H9 (cell line): ENCODE results near the gene METTL9. TPM values are rescaled to one million over a fixed set of nuclear protein-coding genes. Genes with fewer than 3 reads are reported as not detected.

Source experiments
- DNase-seq: peaks from one replicate; pipeline ENCODE4 v3.0.0-alpha.2; 2017
- H2AFZ ChIP-seq: one replicate; pipeline ENCODE4 v1.6.1; 2013; ENCODE audit warnings: mild to moderate bottlenecking, low read length, control low read depth, moderate library complexity
- H2AK5ac ChIP-seq: 2 replicates; pipeline ENCODE4 v1.6.1; 2013; ENCODE audit warnings: low read length, control low read depth, mixed read lengths; ENCODE audit not compliant: insufficient read length
- H2BK120ac ChIP-seq: one replicate; pipeline ENCODE4 v1.6.1; 2013; ENCODE audit warnings: low read depth, mild to moderate bottlenecking, low read length, control low read depth, inconsistent platforms; ENCODE audit not compliant: poor library complexity, severe bottlenecking
- H2BK12ac ChIP-seq: 2 replicates; pipeline ENCODE4 v1.6.1; 2013; ENCODE audit warnings: low read length, control low read depth, mixed read lengths, low read depth; ENCODE audit not compliant: insufficient read length
- H2BK15ac ChIP-seq: 2 replicates; pipeline ENCODE4 v1.6.1; 2013; ENCODE audit warnings: low read depth, low read length, control low read depth
- H2BK20ac ChIP-seq: one replicate; pipeline ENCODE4 v1.6.1; 2013; ENCODE audit warnings: low read depth, mild to moderate bottlenecking, low read length, control low read depth, inconsistent platforms; ENCODE audit not compliant: poor library complexity, severe bottlenecking
- H2BK5ac ChIP-seq: 2 replicates; pipeline ENCODE4 v1.6.1; 2013; ENCODE audit warnings: low read length, control low read depth, mixed read lengths; ENCODE audit not compliant: insufficient read length
- H3K14ac ChIP-seq: 2 replicates; pipeline ENCODE4 v1.6.1; 2013; ENCODE audit warnings: low read length, control low read depth; ENCODE audit not compliant: insufficient read depth
- H3K18ac ChIP-seq: 2 replicates; pipeline ENCODE4 v1.6.1; 2013; ENCODE audit warnings: low read depth, mild to moderate bottlenecking, mixed read lengths, low read length, control low read depth; ENCODE audit not compliant: insufficient read length
- H3K23ac ChIP-seq: 2 replicates; pipeline ENCODE4 v1.6.1; 2013; ENCODE audit warnings: low read length, control low read depth, mixed read lengths, low read depth; ENCODE audit not compliant: insufficient read length
- H3K23me2 ChIP-seq: 2 replicates; pipeline ENCODE4 v1.6.1; 2013; ENCODE audit warnings: low read depth, mild to moderate bottlenecking, mixed read lengths, low read length, control low read depth; ENCODE audit not compliant: insufficient read length, poor library complexity, severe bottlenecking
- H3K27ac ChIP-seq: 2 replicates; pipeline ENCODE4 v1.5.1; 2013; ENCODE audit warnings: low read length, control low read depth, mixed read lengths, low read depth; ENCODE audit not compliant: insufficient read length
- H3K27me3 ChIP-seq: 2 replicates; pipeline ENCODE4 v1.6.1; 2013; ENCODE audit warnings: low read length, control low read depth, inconsistent platforms; ENCODE audit not compliant: insufficient read depth
- H3K4ac ChIP-seq: 2 replicates; pipeline ENCODE4 v1.6.1; 2013; ENCODE audit warnings: low read depth, mild to moderate bottlenecking, control low read depth, inconsistent platforms, low read length, moderate library complexity
- H3K4me1 ChIP-seq: 2 replicates; pipeline ENCODE4 v1.6.1; 2013; ENCODE audit warnings: low read length, control low read depth, inconsistent platforms; ENCODE audit not compliant: insufficient read depth
- H3K4me2 ChIP-seq: 2 replicates; pipeline ENCODE4 v1.6.1; 2013; ENCODE audit warnings: low read length, control low read depth, mixed read lengths; ENCODE audit not compliant: insufficient read length, insufficient read depth
- H3K56ac ChIP-seq: 2 replicates; pipeline ENCODE4 v1.6.1; 2013; ENCODE audit warnings: low read depth, mild to moderate bottlenecking, mixed read lengths, low read length, control low read depth; ENCODE audit not compliant: insufficient read length
- H3K79me1 ChIP-seq: 2 replicates; pipeline ENCODE4 v1.6.1; 2013; ENCODE audit warnings: low read depth, mild to moderate bottlenecking, moderate library complexity, low read length, control low read depth, inconsistent platforms; ENCODE audit not compliant: insufficient read depth, poor library complexity, severe bottlenecking
- H3K79me2 ChIP-seq: 2 replicates; pipeline ENCODE4 v1.6.1; 2013; ENCODE audit warnings: low read length, control low read depth, inconsistent platforms; ENCODE audit not compliant: insufficient read depth
- H3K9ac ChIP-seq: 2 replicates; pipeline ENCODE4 v1.6.1; 2013; ENCODE audit warnings: low read length, control low read depth, mixed read lengths; ENCODE audit not compliant: insufficient read length; ENCODE audit errors: extremely low read depth
- H3K9me3 ChIP-seq: one replicate; pipeline ENCODE4 v1.6.1; 2013; ENCODE audit warnings: low read depth, low read length, inconsistent platforms; ENCODE audit not compliant: control insufficient read depth
- H3T11ph ChIP-seq: one replicate; pipeline ENCODE4 v1.6.1; 2013; ENCODE audit warnings: mild to moderate bottlenecking, low read length, control low read depth, inconsistent platforms
- H4K20me1 ChIP-seq: one replicate; pipeline ENCODE4 v1.6.1; 2013; ENCODE audit not compliant: control insufficient read depth, insufficient read length, insufficient read depth
- H4K5ac ChIP-seq: 2 replicates; pipeline ENCODE4 v1.6.1; 2013; ENCODE audit warnings: low read depth, mild to moderate bottlenecking, mixed read lengths, low read length, control low read depth; ENCODE audit not compliant: insufficient read length
- H4K8ac ChIP-seq: replicated peaks from 2 replicates; pipeline ENCODE4 v1.6.1; 2013; ENCODE audit warnings: low read length, control low read depth, mixed read lengths, low read depth; ENCODE audit not compliant: insufficient read length
- H4K91ac ChIP-seq: 2 replicates; pipeline ENCODE4 v1.6.1; 2013; ENCODE audit warnings: low read depth, mild to moderate bottlenecking, moderate library complexity, mixed read lengths, low read length, control low read depth; ENCODE audit not compliant: insufficient read length
- H3K27ac Mint-ChIP-seq, 3 experiments: 2 replicates in 2 of 3; 3 replicates in 1 of 3; pipeline ENCODE4 v1.8.0; 2020 to 2021; ENCODE audit warnings: mixed read lengths in 3 of 3, mild to moderate bottlenecking in 1 of 3, moderate library complexity in 1 of 3
- H3K27me3 Mint-ChIP-seq: 2 replicates; pipeline ENCODE4 v1.8.0; 2021; ENCODE audit warnings: low read depth, mild to moderate bottlenecking, moderate library complexity, mixed read lengths
- H3K36me3 Mint-ChIP-seq, 3 experiments: 2 replicates in 2 of 3; 3 replicates in 1 of 3; pipeline ENCODE4 v1.8.0; 2020 to 2021; ENCODE audit warnings: low read depth in 3 of 3, mixed read lengths in 3 of 3; ENCODE audit not compliant: insufficient read depth in 1 of 3
- H3K4me1 Mint-ChIP-seq, 2 experiments: 2 replicates each; pipeline ENCODE4 v1.8.0; 2020; ENCODE audit warnings: mixed read lengths in 2 of 2
- H3K4me3 Mint-ChIP-seq, 2 experiments: 2 replicates in 1 of 2; 3 replicates in 1 of 2; pipeline ENCODE4 v1.8.0; 2020 to 2021; ENCODE audit warnings: mild to moderate bottlenecking in 2 of 2, mixed read lengths in 2 of 2, moderate library complexity in 1 of 2
- H3K9me3 Mint-ChIP-seq, 2 experiments: 2 replicates in 1 of 2; 3 replicates in 1 of 2; pipeline ENCODE4 v1.8.0; 2020; ENCODE audit warnings: mild to moderate bottlenecking in 2 of 2, mixed read lengths in 2 of 2, moderate library complexity in 1 of 2
- CTCF ChIP-seq: fragments of 200-600 bp; sonication (generic); conservative IDR thresholded peaks from 3 replicates; pipeline ENCODE4 v1.8.0; 2021; ENCODE audit warnings: antibody characterized with exemption, mild to moderate bottlenecking
- WGBS: extraction: QIAGEN DNeasy Blood & Tissue Kit; methylation state at CpG from one replicate; pipeline ENCODE4 v1.1.7; 2013; ENCODE audit warnings: missing lambda C conversion rate, low lambda C conversion rate, mixed read lengths; ENCODE audit not compliant: insufficient read length; ENCODE audit errors: extremely low coverage; 5-methylcytosine and 5-hydroxymethylcytosine counted together
- total RNA-seq: library from RNA; stranded (reverse); gene quantifications from 2 replicates; pipeline ENCODE4 v1.2.1, GENCODE V29; 2021

The METTL9 gene
- total RNA-seq, 1 experiment from 2014 or later = 108 TPM

GRCh38 chr16:21592191-21592590, 7.2 kb upstream of the METTL9 start:
- Mint-ChIP-seq H3K4me1 (no peaks in the 10 kb centered on the region), H3K9me3 (no peaks in the 10 kb centered on the region), H3K27me3 (no peaks in the 10 kb centered on the region; the same call in 1 of the 2 replicates), H3K36me3 (no peaks in the 10 kb centered on the region), H3K27ac (peak overlapping the region in 1 of 3 experiments; percentile 41; a peak in 1 of 7 replicates), H3K4me3 (no peak overlapping the region)
- no peak overlapping the region for H4K8ac ChIP-seq
- no peak overlapping the region for H3K4ac ChIP-seq
- no peak overlapping the region for H2BK15ac ChIP-seq
- no peaks in the 10 kb centered on the region for H3K4me1 ChIP-seq
- H3T11ph ChIP-seq = no peak overlapping the region
- TF ChIP-seq CTCF = no peak
- no peak overlapping the region for H4K91ac ChIP-seq
- no CpG with 5 or more reads among the region's 9 CpGs for WGBS
- no peak overlapping the region for H3K14ac ChIP-seq
- H3K9me3 ChIP-seq = no peaks in the 10 kb centered on the region
- no peak overlapping the region for H3K18ac ChIP-seq
- H2BK5ac ChIP-seq = no peak overlapping the region
- no peak overlapping the region for H2BK20ac ChIP-seq
- no peak overlapping the region for H4K5ac ChIP-seq
- H3K4me2 ChIP-seq = no peak overlapping the region
- no peak for DNase-seq
- H2AFZ ChIP-seq = no peak overlapping the region
- no peak overlapping the region for H2BK120ac ChIP-seq
- H3K79me2 ChIP-seq = no peaks in the 10 kb centered on the region
- H3K23me2 ChIP-seq = no peaks in the 10 kb centered on the region
- H2BK12ac ChIP-seq = no peak overlapping the region
- H3K79me1 ChIP-seq = no peaks in the 10 kb centered on the region
- H3K27me3 ChIP-seq = no peaks in the 10 kb centered on the region
- H3K23ac ChIP-seq = no peak overlapping the region
- H4K20me1 ChIP-seq = no peaks in the 10 kb centered on the region
- no peak overlapping the region for H3K56ac ChIP-seq
- no peak overlapping the region for H2AK5ac ChIP-seq
- H3K9ac ChIP-seq = no peak overlapping the region
- H3K27ac ChIP-seq = no peak overlapping the region
